GM18951 (cell line): ENCODE results near the gene RAB1B.
A peak's percentile ranks its signal among the peaks of the same experiment; 100 is the strongest.

Experiments used
- POLR2A ChIP-seq: IDR thresholded peaks from 4 replicates; pipeline ENCODE4 v1.6.1; 2011; ENCODE audit warnings: mild to moderate bottlenecking; ENCODE audit not compliant: insufficient read length, insufficient read depth; ENCODE audit errors: extremely low read depth
- in situ Hi-C: fragments of 300-500 bp; cut with MboI; formaldehyde crosslinking; loops from one replicate; pipeline ENCODE4 v1.12.0; 2022; ENCODE audit warnings: low sequenced_read_pairs, mixed read lengths, inconsistent platforms; ENCODE audit not compliant: unreplicated experiment

The RAB1B gene

DNA sequence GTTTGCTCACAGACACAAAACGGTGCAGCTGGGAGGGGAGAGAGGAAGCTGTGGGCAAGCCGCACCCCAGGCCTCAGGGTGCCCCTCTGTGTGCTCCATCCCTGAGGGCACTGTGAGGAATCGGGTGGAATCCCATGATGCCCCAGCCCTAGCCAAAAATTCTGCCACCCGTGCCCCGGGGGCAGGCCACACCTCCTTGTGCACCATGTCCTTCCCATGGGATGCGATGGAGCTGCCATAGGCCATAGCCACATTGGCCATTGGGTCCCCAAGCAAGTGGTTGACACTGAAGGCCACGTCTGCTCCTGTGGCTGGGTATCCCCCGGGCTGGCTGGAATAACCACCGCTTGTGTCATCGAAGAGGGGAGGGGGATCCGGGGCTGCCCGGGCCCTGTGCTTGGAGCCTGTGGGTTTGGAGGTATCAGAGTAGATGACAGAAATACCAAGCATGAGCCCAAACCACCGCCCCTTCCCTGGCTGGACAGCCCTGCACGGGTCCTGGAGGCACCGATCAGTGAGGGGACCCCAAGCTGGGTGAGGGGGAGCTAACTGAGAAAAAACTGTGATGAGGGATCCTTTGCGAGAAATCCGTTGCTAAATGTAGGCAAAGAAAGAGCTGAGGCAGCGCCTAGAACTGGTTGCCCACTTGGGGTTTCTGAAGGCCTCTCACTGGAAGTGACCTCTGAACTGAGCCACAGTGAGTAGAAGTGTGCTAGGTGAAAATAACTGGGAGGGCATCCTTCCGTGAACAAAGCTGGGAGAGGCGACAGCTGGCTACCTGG, 19.6 kb downstream of the RAB1B start:
- no peak for TF ChIP-seq POLR2A
- in situ Hi-C loops, result no loop called here

- TF ChIP-seq POLR2A, result peak; percentile 93
- in situ Hi-C loops, result no loop called here
Measured at GRCh38 chr11:66288671-66289547, 20.5 kb downstream of the RAB1B start, which contains the start of gene YIF1A. TSS of gene YIF1A (minus strand) at chr11:66289143. CDS start at chr11:66288985, 158 bp downstream.

- no peak for TF ChIP-seq POLR2A
- in situ Hi-C loops, result no loop called here
Measured at GRCh38 chr11:66289548-66290329, 21.3 kb downstream of the RAB1B start.

DNA sequence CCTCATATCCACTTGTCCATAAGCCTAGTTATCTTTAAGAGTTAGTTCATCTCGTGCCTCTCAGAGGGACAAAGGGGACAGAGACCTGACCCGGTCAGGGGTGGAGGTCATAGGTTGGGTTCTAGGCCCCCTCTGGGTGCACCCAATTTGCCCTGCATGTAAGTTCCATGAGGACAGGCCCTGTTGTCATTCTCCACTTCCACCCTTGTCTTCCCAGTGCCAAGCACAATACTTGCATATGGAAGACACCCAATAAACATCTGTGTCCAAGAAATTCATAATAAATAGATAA, 21.8 kb downstream of the RAB1B start:
- TF ChIP-seq POLR2A, result no peak
- in situ Hi-C loops, result no loop called here

GRCh38 chr11:66291303-66291705, 22.9 kb downstream of the RAB1B start:
- in situ Hi-C loops, result no loop called here
- no peak for TF ChIP-seq POLR2A

- TF ChIP-seq POLR2A, result no peak
- in situ Hi-C loops, result no loop called here
Measured at GRCh38 chr11:66291706-66292542, 23.5 kb downstream of the RAB1B start, which contains the start of gene TMEM151A. TSS of gene TMEM151A (plus strand) at chr11:66291894. CDS start at chr11:66292014, 120 bp downstream.

GRCh38 chr11:66292543-66293332, 24.3 kb downstream of the RAB1B start:
- no peak for TF ChIP-seq POLR2A
- in situ Hi-C loops, result no loop called here

- in situ Hi-C loops, result no loop called here
- no peak for TF ChIP-seq POLR2A
Measured at GRCh38 chr11:66293352-66293751, 24.9 kb downstream of the RAB1B start.

DNA sequence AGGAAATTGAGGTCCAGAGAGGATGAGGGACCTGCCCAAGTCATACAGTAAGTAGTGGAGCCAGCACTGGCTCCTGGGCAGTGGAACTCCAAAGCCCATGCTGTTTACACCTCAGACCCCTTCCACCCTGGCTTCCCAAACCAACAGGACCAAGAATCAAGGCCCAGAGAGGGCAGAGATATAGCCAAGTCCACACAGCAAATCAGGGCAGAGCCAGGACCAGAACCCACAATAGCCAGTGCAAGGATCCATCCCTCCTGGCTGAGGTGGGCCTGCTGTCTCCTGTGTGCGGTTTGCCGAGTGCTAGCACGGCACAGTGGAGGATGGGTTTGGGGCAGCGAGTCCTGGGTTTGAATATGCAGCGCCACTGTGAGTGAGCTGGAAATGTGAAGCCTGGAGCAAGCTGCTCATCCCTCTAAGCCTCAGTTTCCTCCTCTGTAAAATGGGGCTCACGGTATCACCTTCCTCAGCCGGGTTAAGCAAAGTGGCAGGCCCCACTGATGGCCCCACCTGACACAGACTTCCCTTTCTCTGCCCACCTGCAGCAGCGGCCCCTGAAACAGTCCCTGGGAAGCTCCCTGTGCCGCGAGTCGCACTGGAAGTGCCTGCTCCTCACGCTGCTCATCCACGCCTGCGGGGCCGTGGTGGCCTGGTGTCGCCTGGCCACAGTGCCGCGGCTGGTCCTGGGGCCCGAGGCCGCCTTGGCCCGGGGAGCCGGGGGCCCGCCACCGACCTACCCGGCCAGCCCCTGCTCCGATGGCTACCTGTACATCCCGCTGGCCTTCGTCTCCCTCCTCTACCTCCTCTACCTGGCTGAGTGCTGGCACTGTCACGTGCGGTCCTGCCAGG, 25.6 kb downstream of the RAB1B start:
- TF ChIP-seq POLR2A, result no peak
- in situ Hi-C loops, result no loop called here

- no peak for TF ChIP-seq POLR2A
- in situ Hi-C loops, result no loop called here
Measured at GRCh38 chr11:66294626-66295620, 26.5 kb downstream of the RAB1B start.

DNA sequence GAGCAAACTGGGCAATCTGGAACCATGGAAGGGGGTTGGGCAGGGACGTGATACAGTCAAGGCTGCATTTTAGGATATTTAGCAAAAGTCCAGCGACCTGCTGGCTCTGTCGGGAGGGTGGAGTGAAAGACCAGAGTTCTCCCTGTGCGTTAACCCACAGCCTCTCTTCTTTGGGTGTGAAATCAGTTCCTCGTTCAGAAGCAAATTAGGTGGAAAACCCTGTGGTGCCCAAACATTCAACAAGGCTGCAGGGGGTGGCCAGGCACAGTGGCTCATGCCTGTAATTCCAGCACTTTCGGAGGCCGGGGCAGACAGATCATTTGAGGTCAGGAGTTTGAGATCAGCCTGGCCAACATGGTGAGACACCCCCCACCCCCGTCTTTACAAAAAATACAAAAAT, 29.2 kb downstream of the RAB1B start:
- no peak for TF ChIP-seq POLR2A
- in situ Hi-C loops, result no loop called here
